Bronchial epithelial cell (primary cell): ENCODE measurements around the gene ALPI. TPM values are rescaled to one million over a fixed set of nuclear protein-coding genes. Genes with fewer than 3 reads are reported as not detected.
"Not testable (repeated sequence)": the region's sequence is repeated elsewhere in the genome, so short reads cannot be mapped to it uniquely, and the experiment has no call there.

Source experiments
- DNase-seq: peaks from one replicate; pipeline ENCODE4 v3.0.0-alpha.2; 2010; ENCODE audit warnings: low read depth
- FAIRE-seq: peaks from 2 replicates; lab custom pipeline; 2011; peaks lifted over from hg19 to GRCh38; lab: Jason Lieb, UNC
- H3K27me3 ChIP-seq: 2 replicates; pipeline ENCODE4 v1.5.1; 2011; ENCODE audit warnings: low read length; ENCODE audit not compliant: control insufficient read depth, insufficient read depth
- H3K36me3 ChIP-seq: 2 replicates; pipeline ENCODE4 v1.5.1; 2011; ENCODE audit warnings: low read length; ENCODE audit not compliant: control insufficient read depth, insufficient read depth
- H3K4me3 ChIP-seq: 2 replicates; pipeline ENCODE4 v1.5.1; 2011; ENCODE audit warnings: mild to moderate bottlenecking, low read depth, low read length, control low read depth
- CTCF ChIP-seq: IDR thresholded peaks from 2 replicates; pipeline ENCODE4 v1.5.1; 2011; ENCODE audit warnings: mild to moderate bottlenecking, moderate library complexity, low read length, control low read depth, inconsistent platforms; ENCODE audit not compliant: insufficient read depth, severe bottlenecking
- total RNA-seq: library from RNA; depleted of rRNA; stranded (reverse); fragments of >200 nt; gene quantifications from 2 replicates; pipeline ENCODE4 v1.2.1, GENCODE V29; 2014

The ALPI gene
- total RNA-seq, 1 donor from 2014 or later = not detected

DNA sequence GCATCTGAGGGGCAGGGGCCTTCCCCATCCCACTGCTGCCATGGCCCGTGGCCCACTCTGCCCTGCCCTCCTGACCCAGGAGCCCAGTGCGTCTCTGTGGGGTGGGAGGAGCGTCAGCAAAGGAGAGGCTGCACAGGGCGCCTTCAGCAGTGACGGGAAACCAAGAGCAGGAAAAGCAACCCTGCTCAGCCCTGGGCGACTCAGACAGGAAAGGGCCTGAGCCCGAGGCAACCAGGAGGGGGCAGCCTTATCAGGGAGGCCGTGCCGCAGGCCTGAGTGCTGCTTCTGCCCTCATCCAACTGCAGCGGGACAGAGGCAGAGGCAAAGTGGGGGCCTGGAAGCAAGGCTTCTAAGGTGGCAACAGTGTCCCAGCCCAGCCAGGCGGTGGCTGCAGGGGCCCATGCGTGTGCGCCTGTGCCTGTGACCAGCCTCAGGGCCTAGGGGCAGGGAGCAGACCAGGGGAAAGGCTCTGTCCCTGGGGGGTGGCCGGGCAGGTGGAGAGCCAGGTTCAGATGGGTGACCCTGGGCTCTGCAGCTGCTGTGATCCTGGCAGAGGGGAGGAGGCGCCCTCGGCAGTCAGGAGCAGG, 23.3 kb upstream of the ALPI start:
- peak; percentile 21 for TF ChIP-seq CTCF
- FAIRE-seq = no peak
- no peak for DNase-seq
- H3K27me3 ChIP-seq = no peaks in the 10 kb centered on the region
- no peaks in the 10 kb centered on the region for H3K36me3 ChIP-seq
- no peak overlapping the region for H3K4me3 ChIP-seq

- DNase-seq, H3K4me3 ChIP-seq, H3K27me3 ChIP-seq, H3K36me3 ChIP-seq, FAIRE-seq: not testable (repeated sequence)
Observed at GRCh38 chr2:232433622-232434021, 22.3 kb upstream of the ALPI start.

- DNase-seq (no peak), FAIRE-seq (peak; percentile 75)
- no peak overlapping the region for H3K4me3 ChIP-seq
- no peaks in the 10 kb centered on the region for H3K36me3 ChIP-seq
- H3K27me3 ChIP-seq = no peaks in the 10 kb centered on the region
- TF ChIP-seq CTCF = no peak
Observed at GRCh38 chr2:232434091-232434490, 21.9 kb upstream of the ALPI start.

DNA sequence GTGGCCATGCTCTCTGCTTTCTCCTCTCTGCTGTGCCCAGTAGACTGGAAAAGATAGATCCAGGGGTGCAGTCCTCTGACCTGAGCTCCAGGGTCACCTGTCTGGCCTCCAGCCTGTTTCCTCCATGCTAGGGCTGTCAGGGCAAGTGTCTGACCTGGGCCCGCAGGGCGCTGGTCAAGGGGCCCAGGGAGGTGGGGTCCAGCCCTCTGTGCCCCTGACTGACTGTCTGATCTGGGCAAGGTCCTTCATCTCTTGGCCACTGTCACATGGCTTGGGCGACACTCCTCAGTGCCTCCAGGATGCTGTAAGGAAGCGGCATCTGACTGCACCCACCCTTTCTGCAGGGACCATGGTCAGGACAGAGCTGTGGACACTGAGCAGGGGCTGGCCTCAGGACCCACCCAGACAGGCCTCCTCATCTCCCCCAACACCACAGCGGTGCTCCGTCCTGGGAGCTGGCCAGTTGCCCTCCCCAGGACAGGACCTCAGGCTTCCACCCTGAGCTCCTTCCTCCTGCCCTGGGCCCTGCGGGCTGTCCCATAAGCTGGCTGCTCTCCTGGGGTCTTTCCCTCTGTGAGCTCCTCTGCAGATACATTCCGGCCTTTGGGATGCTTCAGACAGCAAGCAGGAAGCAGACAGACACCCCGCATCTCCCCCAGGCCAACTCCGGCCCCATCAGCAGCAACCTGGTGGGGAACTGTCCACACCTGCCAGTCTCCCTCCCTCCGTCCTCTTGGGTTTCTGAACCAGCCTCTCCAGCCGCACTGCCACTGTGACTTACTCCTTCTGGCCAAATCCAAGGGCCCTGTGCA, 21.2 kb upstream of the ALPI start:
- DNase-seq (no peak), FAIRE-seq (no peak)
- no peak for TF ChIP-seq CTCF
- Histone ChIP-seq H3K36me3 (no peaks in the 10 kb centered on the region), H3K27me3 (no peaks in the 10 kb centered on the region), H3K4me3 (no peak overlapping the region)

GRCh38 chr2:232435375-232435648, 20.6 kb upstream of the ALPI start:
- DNase-seq (no peak), FAIRE-seq (no peak)
- Histone ChIP-seq H3K4me3 (no peak overlapping the region), H3K36me3 (no peaks in the 10 kb centered on the region), H3K27me3 (no peaks in the 10 kb centered on the region)
- no peak for TF ChIP-seq CTCF

- Histone ChIP-seq H3K4me3 (no peak overlapping the region), H3K36me3 (no peaks in the 10 kb centered on the region), H3K27me3 (no peaks in the 10 kb centered on the region)
- TF ChIP-seq CTCF = no peak
- no peak for DNase-seq
- FAIRE-seq = no peak
Observed at GRCh38 chr2:232435805-232436204, 20.1 kb upstream of the ALPI start.
